ENCODE results near the gene FOCAD.

DNA sequence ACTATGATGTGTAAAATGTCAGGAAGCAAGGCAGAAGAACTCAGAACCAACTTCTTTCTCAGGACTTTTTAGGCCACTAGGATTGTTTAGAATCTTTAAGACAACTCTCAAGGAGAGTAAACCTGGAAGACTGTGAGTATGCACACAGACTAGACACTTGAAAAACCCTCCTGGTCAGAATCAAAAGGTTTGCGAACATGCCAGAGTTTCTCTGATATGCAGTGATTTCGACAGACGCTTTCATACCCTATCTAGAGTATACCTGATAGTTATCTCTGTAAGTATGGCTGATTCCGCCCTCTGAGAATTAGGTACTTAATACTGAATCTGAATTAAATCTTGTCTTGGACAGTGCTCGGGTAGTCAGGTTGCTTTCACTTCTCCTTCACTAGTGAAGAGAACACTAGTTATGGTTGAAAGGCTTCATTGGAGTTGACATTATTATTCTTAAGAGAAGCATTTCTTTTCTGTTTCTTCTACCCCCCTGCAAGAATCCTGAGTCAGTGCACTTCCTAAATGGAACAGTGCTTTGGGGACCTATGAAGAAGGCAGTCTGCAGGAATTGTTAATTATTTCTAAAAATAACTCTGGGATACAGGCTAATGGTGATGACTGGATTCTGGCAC, 189.3 kb downstream of the FOCAD start:
- no peak for TF ChIP-seq POLR2A (IDR thresholded peaks at IDR 0.05)
- TF ChIP-seq, protein P1, sequence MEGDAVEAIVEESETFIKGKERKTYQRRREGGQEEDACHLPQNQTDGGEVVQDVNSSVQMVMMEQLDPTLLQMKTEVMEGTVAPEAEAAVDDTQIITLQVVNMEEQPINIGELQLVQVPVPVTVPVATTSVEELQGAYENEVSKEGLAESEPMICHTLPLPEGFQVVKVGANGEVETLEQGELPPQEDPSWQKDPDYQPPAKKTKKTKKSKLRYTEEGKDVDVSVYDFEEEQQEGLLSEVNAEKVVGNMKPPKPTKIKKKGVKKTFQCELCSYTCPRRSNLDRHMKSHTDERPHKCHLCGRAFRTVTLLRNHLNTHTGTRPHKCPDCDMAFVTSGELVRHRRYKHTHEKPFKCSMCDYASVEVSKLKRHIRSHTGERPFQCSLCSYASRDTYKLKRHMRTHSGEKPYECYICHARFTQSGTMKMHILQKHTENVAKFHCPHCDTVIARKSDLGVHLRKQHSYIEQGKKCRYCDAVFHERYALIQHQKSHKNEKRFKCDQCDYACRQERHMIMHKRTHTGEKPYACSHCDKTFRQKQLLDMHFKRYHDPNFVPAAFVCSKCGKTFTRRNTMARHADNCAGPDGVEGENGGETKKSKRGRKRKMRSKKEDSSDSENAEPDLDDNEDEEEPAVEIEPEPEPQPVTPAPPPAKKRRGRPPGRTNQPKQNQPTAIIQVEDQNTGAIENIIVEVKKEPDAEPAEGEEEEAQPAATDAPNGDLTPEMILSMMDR (IDR thresholded peaks at IDR 0.05): no peak
